Fibroblast of gingiva (primary cell): ENCODE measurements around the gene ANO1.
"Not testable (repeated sequence)": the region's sequence is repeated elsewhere in the genome, so short reads cannot be mapped to it uniquely, and the experiment has no call there.

ENCODE experiments used
- DNase-seq: peaks from one replicate; pipeline ENCODE4 v3.0.0-alpha.2; 2011; ENCODE audit warnings: low read depth

Gene ANO1

GRCh38 chr11:70191495-70192140 is 113.5 kb downstream of the ANO1 start:
- DNase-seq, result peak; percentile 21

- DNase-seq, result no peak
These were observed 114.7 kb downstream of the ANO1 start for GRCh38 chr11:70192666-70193410.

DNA sequence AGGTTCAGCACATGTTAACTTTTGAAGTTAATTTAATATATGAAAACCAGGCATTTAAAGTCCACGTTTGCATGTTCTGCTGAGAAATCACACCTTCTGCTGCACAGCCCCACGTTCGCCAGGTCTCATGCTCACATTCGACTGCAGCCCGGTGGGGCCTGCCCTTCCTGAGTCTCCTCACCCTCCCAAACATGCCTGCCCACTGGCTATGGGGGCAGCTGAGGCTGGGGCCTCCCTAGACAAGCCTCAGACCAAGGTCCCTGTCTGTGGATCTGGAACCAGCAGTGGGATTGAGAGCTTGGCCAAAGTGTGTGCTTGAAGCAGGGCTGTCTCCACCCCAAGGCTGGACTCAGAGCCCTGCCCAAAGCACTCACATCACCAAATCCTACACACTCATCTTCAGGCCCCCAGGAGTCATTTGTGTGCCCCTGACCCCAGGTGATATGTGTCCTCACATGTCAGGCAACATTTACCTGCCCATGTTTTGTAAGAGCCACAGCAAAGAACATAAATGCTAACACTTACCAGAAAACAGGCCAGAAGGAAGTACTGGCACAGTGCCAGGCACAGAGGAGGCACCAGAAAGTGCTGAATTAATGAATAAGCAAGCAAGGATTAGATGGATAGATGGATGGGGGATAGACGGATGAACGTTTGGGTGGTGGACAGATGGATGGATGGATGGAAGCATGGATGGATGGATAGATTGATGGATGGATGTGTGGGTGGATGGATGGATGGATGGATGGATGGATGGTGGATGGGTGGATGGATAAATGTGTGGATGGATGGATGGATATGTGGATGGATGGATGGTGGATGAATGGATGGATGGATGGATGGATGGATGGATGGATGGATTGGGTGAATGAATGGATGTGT is 115.5 kb downstream of the ANO1 start:
- DNase-seq, result no peak

- no peak for DNase-seq
These were observed 117.0 kb downstream of the ANO1 start for GRCh38 chr11:70194792-70195791.

DNA sequence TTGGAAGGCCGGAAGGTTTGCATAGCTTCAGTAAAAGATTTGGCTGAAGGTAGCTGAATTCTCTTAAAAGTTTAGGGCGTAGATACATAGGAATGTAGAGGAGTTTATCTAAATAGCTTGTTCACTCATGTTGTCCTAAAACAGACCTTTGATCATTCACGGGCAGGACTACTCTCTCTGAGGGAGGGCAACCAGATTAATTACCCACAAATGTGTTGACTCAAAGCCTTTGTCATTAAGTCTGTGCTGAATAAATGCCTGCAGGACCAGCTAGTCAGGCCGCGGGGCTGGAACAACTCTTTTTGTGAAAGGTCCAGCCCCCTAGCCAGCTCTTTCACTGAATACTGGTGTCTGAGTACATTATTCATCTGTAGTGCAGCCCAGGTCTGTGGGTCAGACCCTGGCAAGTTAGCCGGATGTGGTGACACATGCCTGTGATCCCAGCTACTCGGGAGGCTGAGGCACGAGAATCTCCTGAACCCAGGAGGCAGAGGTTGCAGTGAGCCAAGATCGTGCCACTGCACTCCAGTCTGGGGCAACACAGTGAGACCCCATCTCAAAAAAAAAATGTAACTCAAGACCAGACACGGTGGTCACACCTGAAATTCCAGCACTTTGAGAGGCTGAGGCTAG is 122.2 kb downstream of the ANO1 start:
- DNase-seq, result no peak

GRCh38 chr11:70201047-70201446 is 122.9 kb downstream of the ANO1 start:
- DNase-seq, result not testable (repeated sequence)

DNA sequence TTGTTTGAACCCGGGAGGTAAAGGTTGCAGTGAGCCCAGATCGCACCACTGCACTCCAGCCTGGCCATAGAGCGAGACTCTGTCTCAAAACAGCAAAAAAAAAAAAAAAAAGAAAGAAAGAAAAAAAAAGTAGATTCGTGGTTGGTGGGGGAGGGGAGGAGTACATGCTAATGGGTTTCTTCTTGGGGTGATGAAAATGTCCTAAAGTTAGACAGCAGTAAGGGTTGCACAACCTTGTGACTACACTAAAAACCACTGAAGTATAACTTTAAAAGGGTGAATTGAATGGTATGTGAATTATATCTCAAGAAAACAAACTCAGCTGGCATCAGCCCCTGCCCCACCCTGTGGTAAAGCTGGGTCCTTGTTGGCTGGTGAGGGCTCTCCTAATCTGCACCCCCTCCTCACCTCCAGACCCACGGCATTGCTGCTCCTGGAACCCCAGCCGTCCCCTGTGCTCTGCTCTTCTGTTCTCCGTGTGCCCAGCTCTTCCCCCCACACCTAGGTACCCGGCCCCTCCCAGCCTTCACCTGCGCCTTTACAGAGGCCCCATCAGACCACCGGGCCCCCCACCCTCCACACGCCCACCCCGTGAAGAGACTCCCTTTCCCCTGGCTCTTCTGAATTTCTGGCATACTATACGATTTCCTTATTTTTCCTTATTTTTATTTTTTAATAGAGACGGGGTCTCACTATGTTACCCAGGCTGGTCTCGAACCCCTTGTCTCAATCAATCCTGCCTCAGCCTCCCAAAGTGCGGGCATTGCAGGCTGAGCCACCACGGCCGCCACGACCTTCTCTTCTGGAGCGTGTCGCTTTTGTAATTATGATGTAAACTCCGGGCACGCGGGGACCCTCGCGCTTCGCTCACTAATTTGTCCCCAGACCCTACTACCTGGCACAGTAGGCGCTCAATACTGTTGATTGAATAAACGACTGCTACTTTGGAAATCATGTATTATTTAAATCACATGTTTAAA is 124.1 kb downstream of the ANO1 start:
- peak; percentile 35 for DNase-seq

DNA sequence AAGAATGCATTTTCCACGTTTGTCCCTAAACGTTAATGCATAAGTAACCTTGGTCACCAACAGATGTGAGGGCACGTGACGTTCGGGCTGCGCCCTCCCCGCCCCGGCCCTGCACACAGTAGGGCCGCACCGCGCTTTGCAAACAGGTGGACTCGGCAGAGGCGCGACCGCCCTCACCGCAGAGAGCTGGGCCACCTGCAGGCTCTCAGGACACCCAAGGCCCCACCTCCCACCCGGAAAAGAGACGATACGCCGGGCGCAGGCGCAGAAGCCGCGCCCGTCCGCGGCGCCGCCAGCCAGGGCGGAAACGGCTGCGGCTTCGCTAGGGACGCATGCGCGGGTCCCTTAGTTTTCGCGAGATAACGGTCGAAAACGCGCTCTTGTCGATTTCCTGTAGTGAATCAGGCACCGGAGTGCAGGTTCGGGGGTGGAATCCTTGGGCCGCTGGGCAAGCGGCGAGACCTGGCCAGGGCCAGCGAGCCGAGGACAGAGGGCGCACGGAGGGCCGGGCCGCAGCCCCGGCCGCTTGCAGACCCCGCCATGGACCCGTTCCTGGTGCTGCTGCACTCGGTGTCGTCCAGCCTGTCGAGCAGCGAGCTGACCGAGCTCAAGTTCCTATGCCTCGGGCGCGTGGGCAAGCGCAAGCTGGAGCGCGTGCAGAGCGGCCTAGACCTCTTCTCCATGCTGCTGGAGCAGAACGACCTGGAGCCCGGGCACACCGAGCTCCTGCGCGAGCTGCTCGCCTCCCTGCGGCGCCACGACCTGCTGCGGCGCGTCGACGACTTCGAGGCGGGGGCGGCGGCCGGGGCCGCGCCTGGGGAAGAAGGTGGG is 125.0 kb downstream of the ANO1 start, which contains the start of gene FADD:
TSS of gene FADD (plus strand) at position 377 of the 831 bp plus-strand sequence. CDS start at position 541, 164 bp downstream.
- peak; percentile 84 for DNase-seq

DNA sequence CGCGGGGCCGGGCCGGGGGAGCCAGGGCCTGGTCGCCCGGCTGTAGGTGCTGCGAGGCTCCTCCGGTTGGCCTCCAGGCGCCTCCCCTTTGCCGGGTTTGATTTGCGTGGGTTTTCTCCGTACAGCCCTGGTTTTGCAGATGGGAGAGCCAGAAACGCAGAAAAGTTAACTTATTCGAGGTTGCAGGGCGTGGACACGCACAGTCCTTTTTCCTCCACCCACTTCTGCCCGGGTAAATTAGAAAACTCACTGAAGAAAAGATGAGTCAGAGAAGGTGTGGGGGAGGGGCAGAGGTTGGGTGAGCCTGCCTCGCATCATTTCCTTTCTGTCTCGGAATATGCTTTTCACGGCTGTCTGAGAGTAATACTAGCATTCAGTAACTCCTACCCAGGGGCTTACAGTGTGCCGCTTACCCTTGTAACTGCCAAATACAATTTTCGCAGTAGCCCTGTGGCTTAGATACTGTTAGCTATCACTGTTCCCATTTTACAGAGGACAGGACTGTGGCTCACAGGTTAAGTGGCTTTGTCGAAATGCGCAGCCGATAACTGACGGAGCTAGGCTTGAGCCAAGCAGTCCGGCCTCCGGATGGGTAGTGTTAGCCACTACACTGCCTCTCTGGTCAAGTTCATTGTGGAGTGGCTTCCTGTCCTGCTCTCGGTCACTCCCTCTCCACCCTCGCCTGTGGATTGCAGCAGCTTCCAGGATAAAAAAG is 125.8 kb downstream of the ANO1 start:
- peak; percentile 66 for DNase-seq

DNA sequence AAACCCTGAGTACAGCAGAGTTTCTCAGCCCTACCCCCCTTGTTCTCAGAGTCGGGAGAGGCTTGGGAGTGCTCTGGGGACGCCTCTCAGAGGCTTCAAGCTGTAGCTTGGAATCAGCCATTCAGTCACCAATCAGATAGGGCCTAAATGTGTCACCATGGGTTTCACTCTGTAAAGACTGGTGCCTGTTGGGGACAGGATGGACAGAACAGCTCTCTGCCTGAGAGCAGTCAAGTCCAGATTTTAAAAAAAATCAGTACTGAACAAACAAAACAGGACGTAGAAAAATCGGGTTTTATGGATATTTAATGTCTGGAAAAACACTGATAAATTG is 126.3 kb downstream of the ANO1 start:
- no peak for DNase-seq

DNA sequence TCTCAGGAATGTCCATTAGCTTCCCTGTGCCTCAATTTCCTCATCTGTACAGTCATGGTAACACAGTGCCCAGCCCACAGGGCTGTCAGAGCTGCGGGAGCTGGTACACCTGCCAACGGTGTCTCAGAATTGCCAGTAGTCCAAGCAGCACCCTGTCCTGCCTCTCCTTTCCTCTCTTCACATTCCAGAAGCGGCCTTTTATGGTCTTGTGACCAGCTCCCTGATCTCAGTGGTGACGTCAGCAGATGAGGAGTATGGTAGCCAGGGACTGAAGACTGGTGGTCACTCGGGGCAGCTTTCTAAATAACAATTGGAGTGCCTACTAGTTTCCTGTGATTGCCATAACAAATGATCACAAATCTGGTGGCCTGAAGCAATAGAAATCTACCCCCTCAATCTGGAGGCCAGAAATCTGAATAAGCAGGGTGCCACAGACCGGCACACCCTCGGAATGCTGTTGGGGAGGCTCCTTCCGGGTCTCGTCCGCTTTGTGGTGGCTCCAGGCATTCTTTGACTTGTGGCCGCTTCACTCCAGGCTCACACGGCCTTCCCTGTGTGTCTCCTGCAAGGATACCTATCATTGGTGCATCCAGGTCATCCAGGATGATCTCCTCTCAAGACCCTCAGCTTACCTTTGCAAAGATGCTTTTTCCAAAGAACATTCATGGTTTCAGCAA is 127.1 kb downstream of the ANO1 start:
- no peak for DNase-seq

DNA sequence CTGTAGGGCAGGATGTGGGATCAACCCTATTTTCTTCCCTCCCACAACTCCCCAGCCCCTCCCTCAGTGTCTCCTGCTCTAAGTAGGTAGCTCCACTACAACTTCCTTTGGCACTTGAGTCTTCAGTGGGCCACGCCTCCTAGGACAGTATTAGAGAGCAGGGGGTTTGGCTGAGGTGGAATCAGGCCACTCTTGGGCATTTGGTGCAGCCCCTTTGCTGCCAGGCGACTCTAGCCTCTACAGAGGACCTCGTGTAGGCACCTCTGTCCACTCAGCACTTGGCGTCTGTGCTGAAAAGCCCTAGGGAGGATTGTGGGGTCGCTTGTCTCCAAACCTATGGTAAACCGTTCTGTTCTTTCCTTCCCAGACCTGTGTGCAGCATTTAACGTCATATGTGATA is 127.6 kb downstream of the ANO1 start:
- DNase-seq, result no peak

DNA sequence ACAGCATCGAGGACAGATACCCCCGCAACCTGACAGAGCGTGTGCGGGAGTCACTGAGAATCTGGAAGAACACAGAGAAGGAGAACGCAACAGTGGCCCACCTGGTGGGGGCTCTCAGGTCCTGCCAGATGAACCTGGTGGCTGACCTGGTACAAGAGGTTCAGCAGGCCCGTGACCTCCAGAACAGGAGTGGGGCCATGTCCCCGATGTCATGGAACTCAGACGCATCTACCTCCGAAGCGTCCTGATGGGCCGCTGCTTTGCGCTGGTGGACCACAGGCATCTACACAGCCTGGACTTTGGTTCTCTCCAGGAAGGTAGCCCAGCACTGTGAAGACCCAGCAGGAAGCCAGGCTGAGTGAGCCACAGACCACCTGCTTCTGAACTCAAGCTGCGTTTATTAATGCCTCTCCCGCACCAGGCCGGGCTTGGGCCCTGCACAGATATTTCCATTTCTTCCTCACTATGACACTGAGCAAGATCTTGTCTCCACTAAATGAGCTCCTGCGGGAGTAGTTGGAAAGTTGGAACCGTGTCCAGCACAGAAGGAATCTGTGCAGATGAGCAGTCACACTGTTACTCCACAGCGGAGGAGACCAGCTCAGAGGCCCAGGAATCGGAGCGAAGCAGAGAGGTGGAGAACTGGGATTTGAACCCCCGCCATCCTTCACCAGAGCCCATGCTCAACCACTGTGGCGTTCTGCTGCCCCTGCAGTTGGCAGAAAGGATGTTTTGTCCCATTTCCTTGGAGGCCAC is 128.3 kb downstream of the ANO1 start:
- DNase-seq, result no peak

DNA sequence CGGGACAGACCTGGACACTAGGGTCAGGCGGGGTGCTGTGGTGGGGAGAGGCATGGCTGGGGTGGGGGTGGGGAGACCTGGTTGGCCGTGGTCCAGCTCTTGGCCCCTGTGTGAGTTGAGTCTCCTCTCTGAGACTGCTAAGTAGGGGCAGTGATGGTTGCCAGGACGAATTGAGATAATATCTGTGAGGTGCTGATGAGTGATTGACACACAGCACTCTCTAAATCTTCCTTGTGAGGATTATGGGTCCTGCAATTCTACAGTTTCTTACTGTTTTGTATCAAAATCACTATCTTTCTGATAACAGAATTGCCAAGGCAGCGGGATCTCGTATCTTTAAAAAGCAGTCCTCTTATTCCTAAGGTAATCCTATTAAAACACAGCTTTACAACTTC is 128.9 kb downstream of the ANO1 start:
- no peak for DNase-seq

- DNase-seq, result no peak
These were observed 129.5 kb downstream of the ANO1 start for GRCh38 chr11:70207531-70208131.

DNA sequence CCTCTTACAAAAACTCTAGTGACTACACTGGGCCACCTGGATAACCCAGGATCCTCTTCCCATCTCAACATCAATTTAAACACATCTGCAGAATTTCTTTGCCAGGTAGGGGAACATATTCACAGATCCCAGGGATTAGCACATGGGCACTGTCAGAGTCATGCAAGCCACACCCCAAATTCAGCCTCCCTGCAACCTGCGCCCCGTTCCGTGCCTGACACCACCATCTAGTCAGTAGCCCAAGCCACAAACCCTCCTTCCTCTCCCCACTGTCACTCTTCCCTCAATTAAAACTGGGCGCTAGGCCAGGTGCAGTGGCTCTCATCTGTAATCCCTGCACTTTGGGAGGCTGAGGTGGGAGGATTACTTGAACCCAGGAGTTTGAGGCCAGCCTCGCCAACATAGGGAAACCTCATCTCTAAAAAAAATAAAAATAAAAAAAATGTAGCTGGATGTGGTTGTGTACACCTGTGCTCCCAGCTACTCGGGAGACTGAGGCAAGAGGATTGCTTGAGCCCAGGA is 131.3 kb downstream of the ANO1 start:
- DNase-seq, result no peak
